HL-60/S4 treated with phorbol 12-myristate 13-acetate at 8.2 ng/mL for 4 days and 3 days (cell line): ENCODE results near the gene FMN1.

Source experiments
- in situ Hi-C: fragments of 300-500 bp; cut with MboI; formaldehyde crosslinking; loops from 2 replicates; pipeline ENCODE4 v1.15.0; 2022; ENCODE audit warnings: low sequenced_read_pairs

FMN1 gene

DNA sequence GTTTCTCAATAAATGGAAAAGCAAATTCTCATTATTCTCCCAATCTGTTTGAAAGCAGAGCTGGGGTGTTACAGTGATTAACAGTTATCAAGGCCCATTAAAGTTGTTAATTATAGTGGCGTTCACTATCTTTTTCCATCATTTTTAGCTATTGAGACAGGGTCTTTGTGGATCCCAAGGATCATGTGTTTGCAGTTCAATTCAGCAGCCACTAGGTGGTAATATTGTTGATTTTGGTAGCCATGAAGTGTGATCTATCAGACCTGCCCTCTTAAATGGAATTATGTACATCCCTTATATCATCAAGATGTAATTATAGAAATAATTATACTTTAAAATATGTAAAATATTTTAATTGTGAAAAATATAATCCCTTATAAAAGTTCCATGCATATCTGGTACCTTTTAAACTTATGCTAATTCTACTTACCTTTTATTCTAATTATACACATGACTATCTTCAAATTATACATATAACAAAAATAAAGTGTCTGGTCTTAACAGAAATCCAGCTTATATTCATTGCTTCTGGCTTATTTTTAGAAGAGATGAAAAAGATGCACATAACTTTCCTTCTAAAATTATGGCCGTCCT is 350.3 kb downstream of the FMN1 start:
- in situ Hi-C loops = no loop called here

- in situ Hi-C loops = no loop called here
Measured at GRCh38 chr15:32843219-32843815, 351.2 kb downstream of the FMN1 start.

DNA sequence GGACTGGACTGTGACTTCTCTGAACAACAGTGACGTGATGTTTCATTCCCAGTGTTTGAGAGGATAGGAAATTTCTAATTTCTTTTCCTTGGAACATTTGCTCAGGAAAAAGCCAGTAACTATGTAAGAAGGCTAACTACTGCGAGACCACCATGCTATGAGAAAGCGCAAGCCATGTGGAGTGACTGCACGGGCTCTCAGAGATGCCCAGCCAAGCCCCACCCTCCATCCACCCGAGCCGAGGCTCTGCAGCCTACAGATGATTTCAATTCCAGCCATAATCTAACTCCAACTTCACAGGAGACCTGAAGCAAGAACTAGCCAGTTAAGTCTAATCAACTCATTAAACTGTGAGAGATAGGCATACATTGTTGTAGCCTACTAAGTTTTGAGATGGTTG is 352.4 kb downstream of the FMN1 start:
- in situ Hi-C loops = no loop called here

DNA sequence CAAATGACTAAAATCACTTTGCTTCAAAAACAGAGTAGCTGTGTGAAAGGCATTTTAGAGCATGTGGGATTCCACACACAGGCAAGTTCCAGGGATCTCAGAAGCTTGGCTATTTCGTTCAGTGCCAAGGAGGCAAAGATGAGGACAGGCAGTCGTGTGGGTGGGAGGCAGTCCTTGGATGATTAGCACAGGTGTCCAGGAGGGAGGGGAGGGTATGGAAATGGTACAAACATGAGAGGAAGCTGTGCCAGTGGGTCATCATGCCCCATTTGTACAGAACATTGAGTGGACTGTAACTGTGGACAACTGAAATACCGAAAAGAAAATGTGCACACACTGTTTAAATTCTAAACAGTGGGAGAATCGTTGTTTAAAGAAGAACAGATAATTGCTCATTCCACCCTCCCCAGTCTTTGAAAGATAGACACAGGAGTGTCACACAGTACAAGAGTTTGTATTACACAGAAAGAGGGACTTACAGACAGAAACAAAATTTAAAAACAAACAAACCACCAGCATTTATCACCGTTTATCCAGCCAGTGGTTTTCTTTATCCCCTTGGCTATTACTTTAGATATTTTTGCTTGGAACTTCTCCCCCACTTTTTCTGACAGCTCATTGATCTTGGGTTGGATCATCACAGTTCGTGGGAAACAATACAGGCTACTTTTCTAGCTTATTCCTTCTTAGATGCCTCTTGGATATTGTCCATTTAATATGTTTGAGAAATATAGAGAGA is 353.8 kb downstream of the FMN1 start:
- in situ Hi-C loops = no loop called here

- in situ Hi-C loops = no loop called here
Measured at GRCh38 chr15:32838820-32839219, 355.7 kb downstream of the FMN1 start.

DNA sequence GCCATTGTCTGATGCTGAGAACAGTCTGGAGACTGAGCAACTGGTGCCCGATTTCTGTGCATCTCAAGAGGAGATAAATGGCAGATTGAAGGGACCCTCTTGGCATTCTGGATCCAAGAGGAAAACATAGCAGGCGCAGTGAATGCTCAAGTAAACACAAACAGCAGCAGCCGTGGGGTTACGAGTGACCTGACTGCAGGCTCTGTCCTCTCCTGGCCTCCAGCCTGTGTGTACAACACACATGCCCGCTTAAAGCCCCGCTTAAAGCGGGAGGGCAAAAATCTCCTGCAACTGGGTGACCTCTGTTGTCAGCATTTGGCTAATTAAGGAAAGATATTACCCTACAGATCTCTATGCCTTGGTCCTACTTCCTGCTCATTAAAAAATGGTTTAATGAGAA is 356.2 kb downstream of the FMN1 start:
- in situ Hi-C loops = no loop called here

DNA sequence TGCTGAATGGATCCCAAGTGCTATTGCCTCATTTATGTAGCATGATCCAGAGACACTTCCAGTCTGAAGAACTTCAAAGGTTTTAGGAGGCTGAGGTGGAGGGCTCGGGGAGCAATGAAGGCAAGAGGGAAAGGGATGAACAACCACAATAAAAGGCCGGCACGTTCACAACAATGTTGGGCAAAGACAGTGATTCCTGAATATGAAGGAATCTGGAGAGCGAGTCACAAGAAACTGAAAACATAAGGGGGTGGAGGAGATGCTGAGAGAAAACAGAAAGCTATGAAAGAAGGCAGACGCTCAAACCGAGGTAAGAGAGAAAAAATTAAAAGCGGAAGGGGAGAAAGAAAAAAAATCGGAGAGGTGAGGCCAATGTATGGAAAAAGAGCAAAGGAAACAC is 356.6 kb downstream of the FMN1 start:
- in situ Hi-C loops = no loop called here

- in situ Hi-C loops = no loop called here
Measured at GRCh38 chr15:32834156-32834555, 360.4 kb downstream of the FMN1 start.

DNA sequence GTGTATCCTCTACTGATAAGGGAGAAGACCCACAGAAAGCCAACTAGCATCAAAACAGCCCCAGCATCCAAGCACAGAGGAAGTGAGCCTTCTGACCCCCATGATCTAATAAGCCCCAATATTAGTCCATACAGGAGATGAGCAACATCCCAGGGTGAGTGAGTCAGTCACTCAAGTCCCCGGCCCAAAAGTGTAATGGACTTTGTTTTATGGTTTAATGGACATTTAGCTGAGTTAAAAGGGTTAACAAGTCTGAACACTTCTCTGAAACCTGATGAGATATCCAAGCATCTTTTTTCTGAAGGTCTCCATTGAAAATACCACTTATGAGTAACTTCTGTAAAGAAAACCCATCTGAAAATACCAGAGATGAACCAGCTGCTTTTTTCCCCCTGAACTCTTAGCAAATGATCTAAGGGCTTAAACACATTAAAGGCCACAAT is 361.1 kb downstream of the FMN1 start:
- in situ Hi-C loops = no loop called here

DNA sequence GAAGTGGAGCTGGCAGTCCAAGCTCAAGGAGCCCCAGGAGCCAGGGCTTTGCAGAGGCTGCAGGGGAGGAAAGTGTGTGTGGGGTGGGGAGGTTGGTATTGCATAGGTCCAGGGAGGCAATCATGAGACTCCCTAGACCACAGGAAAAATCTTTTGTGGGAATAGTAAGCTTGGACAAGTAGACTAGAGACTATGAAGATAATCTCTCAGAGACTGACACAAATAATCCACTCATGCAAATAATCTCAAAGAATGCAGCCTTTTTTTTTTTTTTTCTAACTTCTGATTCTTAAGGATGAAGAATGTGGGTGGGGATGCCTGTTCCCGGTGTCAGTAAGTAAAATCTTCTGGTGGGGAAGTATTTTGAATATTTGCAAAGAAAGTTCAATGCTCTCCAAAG is 363.0 kb downstream of the FMN1 start:
- in situ Hi-C loops = no loop called here

- in situ Hi-C loops = no loop called here
Measured at GRCh38 chr15:32830241-32830640, 364.3 kb downstream of the FMN1 start.

- in situ Hi-C loops = no loop called here
Measured at GRCh38 chr15:32829436-32829835, 365.1 kb downstream of the FMN1 start.

DNA sequence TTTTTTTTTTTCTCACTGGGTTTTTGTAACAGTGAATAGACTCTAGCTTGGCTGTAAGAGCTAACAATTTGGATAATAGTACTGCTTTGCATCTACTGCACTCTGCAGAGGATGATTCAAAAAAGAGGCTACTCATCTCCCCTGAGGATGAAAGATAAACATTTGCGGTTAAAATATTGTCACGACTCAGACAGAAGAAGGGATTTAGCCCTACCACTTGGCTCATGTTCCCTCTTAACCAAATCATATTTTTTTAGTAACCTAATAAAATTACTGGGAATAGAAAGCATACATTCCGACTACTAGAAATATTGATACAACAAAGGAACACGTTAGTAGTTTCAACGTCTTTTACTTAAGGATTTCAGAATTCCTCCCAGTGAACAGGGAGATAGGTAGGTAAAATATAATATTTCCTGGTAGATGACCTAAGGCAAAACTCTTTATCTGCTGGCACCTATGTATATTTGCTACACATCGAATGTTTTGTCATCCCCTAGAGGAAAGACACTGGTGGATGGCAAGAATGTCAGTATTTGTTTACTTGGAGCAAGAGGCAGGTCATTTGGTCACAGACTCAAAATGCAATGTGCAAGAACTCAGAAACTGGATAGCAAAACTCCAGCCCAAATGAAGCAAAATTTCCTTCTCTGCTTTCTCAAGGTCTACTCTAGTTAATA is 365.9 kb downstream of the FMN1 start:
- in situ Hi-C loops = no loop called here

DNA sequence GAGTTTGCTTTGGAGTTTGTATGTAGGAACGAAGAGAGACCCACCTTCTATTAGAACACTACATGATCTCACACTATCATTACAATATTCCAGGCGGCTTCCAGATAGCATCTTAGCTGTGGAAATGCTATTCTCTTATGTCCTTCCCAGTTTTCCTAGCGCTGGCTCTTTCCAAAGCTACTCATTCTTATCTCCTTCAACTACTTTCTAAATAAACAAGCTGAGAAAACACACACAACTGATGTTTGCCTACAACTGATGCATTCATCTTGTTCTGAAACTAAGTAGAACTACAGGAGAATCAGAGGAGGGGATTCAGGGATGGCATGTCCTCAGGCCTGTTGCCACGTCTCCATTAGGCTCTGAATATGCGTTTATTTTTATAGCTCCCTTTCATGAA is 367.8 kb downstream of the FMN1 start:
- in situ Hi-C loops = no loop called here

DNA sequence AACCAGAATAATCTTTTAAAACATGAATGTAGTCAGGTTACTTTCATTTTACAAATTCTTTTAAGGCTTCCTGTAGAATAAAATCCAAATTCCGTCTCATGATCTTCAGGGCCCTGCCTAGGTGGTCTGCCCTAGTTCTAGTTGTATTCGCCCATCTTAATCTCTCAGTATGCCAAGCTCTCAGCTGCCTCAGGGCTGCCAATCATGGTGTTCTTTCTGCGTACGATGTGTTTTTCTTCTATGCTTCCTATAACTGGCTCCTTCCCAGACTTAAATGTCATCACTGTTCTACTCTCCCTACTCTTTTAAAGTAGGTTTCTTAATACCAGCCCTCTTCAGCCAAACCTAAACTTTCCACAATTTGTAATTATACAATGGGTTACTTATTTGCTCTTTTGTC is 369.3 kb downstream of the FMN1 start:
- in situ Hi-C loops = no loop called here

- in situ Hi-C loops = no loop called here
Measured at GRCh38 chr15:32824777-32825176, 369.7 kb downstream of the FMN1 start.

DNA sequence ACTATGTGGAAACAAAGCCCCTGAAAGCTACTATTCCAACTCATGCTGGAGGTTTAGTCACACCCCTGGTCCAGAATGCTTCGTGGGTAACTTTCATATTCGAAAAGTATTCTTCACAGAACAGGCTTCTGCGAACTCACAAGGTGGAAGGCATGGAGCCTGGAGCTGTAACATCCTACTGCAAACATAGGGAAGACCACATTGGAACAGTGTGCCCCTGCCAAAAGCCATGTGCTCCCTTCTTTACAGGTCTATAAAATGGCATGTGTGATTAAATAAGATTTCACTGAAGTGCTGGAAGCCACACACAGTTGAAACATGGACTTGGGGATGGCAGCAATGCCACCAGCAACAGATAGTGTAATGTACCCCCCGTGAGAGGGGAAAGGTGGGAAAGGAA is 370.8 kb downstream of the FMN1 start:
- in situ Hi-C loops = no loop called here

DNA sequence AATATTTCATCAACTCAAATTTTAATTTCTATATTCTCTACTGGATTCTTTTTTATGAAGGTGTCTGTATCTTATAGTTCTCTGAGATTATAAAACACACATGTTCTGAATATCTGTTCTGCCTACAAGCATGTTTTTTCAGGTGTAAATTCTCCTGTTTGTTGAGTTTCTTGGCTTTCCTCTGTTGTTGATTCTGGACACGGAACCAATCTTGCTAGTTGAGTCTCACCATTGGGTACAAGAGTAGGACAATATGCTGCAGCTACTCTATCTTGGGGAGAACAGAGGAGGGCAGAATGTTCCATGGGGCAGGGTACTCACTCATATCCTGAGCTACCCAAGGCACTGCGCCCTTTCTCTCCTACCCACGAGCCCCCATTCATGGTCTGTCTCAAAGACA is 371.8 kb downstream of the FMN1 start:
- in situ Hi-C loops = no loop called here

GRCh38 chr15:32819448-32819847 is 375.1 kb downstream of the FMN1 start:
- in situ Hi-C loops = no loop called here

- in situ Hi-C loops = no loop called here
Measured at GRCh38 chr15:32818758-32819447, 375.6 kb downstream of the FMN1 start.

- in situ Hi-C loops = no loop called here
Measured at GRCh38 chr15:32817577-32817976, 376.9 kb downstream of the FMN1 start.
